ENCODE measurements around the gene PTPN21. TPM values are rescaled to one million over a fixed set of nuclear protein-coding genes. Genes with fewer than 3 reads are reported as not detected.

PTPN21 gene
- polyA plus RNA-seq, 2 of the 4 experiments (the other 2 are of a cell fraction): 6.5 to 8.3 TPM

GRCh38 chr14:88597601-88598000, 42.8 kb upstream of the PTPN21 start:
- ATAC-seq (no peak), FAIRE-seq (no peak), DNase-seq (ENCODE audit: low read depth in 1 of 2, low spot score in 1 of 2) (no peak)
- Histone ChIP-seq H3K27ac (no peak overlapping the region), H3K9me3 (no peaks in the 10 kb centered on the region), H3K4me3 (no peak overlapping the region), H3K4me1 (peaks cover 6% of the 10 kb centered on the region; the same call in 2 of the 3 replicates), H3K4me2 (no peak overlapping the region)
- CTCF ChIA-PET: interaction anchor here (1.3 kb wide), 1 partner anchor 30 kb away, joined by 3 read pairs; no protein-coding TSS in a partner anchor
- WGBS (ENCODE audit: missing lambda C conversion rate): 91% methylated on average over 4 of the region's 4 CpGs
- TF ChIP-seq EHMT2 (IDR thresholded peaks at IDR 0.05; ENCODE audit: low read depth) (no peak), NPAS2 (CRISPR knock-in tag; IDR thresholded peaks at IDR 0.05; ENCODE audit: borderline replicate concordance) (no peak), RNF2 (IDR thresholded peaks at IDR 0.05; ENCODE audit: borderline replicate concordance, low read depth) (no peak), CHD4 (IDR thresholded peaks at IDR 0.05; ENCODE audit: borderline replicate concordance) (no peak), ZNF302 (CRISPR knock-in tag; IDR thresholded peaks at IDR 0.05) (no peak), HOXA7 (CRISPR knock-in tag; IDR thresholded peaks at IDR 0.05) (no peak), GATA3 (IDR thresholded peaks at IDR 0.05; ENCODE audit: borderline replicate concordance) (no peak), FOSL2 (IDR thresholded peaks at IDR 0.05) (no peak), FOSL2 (CRISPR knock-in tag; IDR thresholded peaks at IDR 0.05) (no peak)
- POLR2A ChIA-PET: no interaction called here

GRCh38 chr14:88597038-88597437, 42.2 kb upstream of the PTPN21 start:
- no peak overlapping the region for H3K4me3 ChIP-seq
- H3K9me3 ChIP-seq: no peaks in the 10 kb centered on the region
- FAIRE-seq (no peak), ATAC-seq (no peak; a peak in 1 of 6 replicates), DNase-seq (ENCODE audit: low read depth in 1 of 2, low spot score in 1 of 2) (no peak)
- peaks cover 6% of the 10 kb centered on the region; the same call in 2 of the 3 replicates for H3K4me1 ChIP-seq
- WGBS (ENCODE audit: missing lambda C conversion rate): 92% methylated on average over 4 of the region's 4 CpGs
- no peak overlapping the region for H3K4me2 ChIP-seq
- H3K27ac ChIP-seq: no peak overlapping the region
- no peak for TF ChIP-seq GATA3 (IDR thresholded peaks at IDR 0.05; ENCODE audit: borderline replicate concordance)
- no peak for TF ChIP-seq HOXA7 (CRISPR knock-in tag; IDR thresholded peaks at IDR 0.05)
- no peak for TF ChIP-seq E2F6 (IDR thresholded peaks at IDR 0.05; ENCODE audit: borderline replicate concordance, low read depth)
- POLR2A ChIA-PET: no interaction called here
- CTCF ChIA-PET: interaction anchor here (1.3 kb wide), 1 partner anchor 30 kb away, joined by 3 read pairs; no protein-coding TSS in a partner anchor

GRCh38 chr14:88592031-88592430, 37.2 kb upstream of the PTPN21 start:
- H3K4me1 ChIP-seq: peaks cover 31% of the 10 kb centered on the region
- ChIA-PET POLR2A (no interaction called here), CTCF (no interaction called here)
- 97% methylated on average over 1 of the region's 1 CpG for WGBS (ENCODE audit: missing lambda C conversion rate)
- DNase-seq (ENCODE audit: low read depth in 1 of 2, low spot score in 1 of 2) (no peak), FAIRE-seq (no peak), ATAC-seq (no peak)
- H3K4me3 ChIP-seq: no peak overlapping the region
- no peaks in the 10 kb centered on the region for H3K9me3 ChIP-seq
- TF ChIP-seq JUN (IDR thresholded peaks at IDR 0.05) (no peak), GATA3 (IDR thresholded peaks at IDR 0.05; ENCODE audit: borderline replicate concordance) (no peak), CHD4 (IDR thresholded peaks at IDR 0.05; ENCODE audit: borderline replicate concordance) (no peak), SMC3 (IDR thresholded peaks at IDR 0.05) (no peak), BCL3 (IDR thresholded peaks at IDR 0.05) (no peak), ZC3H11A (IDR thresholded peaks at IDR 0.05) (no peak), TFCP2L1 (CRISPR knock-in tag; IDR thresholded peaks at IDR 0.05) (no peak)
- H3K4me2 ChIP-seq: no peak overlapping the region
- no peak overlapping the region; a peak in 1 of 6 replicates for H3K27ac ChIP-seq

GRCh38 chr14:88590173-88590572, 35.4 kb upstream of the PTPN21 start:
- FAIRE-seq (no peak), ATAC-seq (peak; percentile 96 to 97), DNase-seq (ENCODE audit: low read depth in 1 of 2, low spot score in 1 of 2) (peak; percentile 28 to 58)
- ChIA-PET CTCF (interaction anchor here (0.7 kb wide), 1 partner anchor 10 kb away, joined by 3 read pairs; no protein-coding TSS in a partner anchor), POLR2A (no interaction called here)
- TF ChIP-seq MAX (IDR thresholded peaks at IDR 0.05) (0 out of 2 replicates have a peak, but pooled peaks have one; percentile 13), PHF8 (IDR thresholded peaks at IDR 0.05; ENCODE audit: borderline replicate concordance, low read depth) (no peak), RCOR1 (IDR thresholded peaks at IDR 0.05; ENCODE audit: low read depth, low read length) (no peak), GATA3 (IDR thresholded peaks at IDR 0.05; ENCODE audit: borderline replicate concordance) (no peak), HEYL (CRISPR knock-in tag; IDR thresholded peaks at IDR 0.05) (no peak), MAFK (IDR thresholded peaks at IDR 0.05; ENCODE audit: partially characterized antibody) (no peak)
- Histone ChIP-seq H3K27ac (peak overlapping the region; percentile 45 to 57; a peak in 4 of 6 replicates), H3K4me1 (peaks cover 31% of the 10 kb centered on the region), H3K4me3 (no peak overlapping the region), H3K9me3 (no peaks in the 10 kb centered on the region), H3K4me2 (peak overlapping the region; percentile 57)
- WGBS (ENCODE audit: missing lambda C conversion rate): 8% methylated on average over 4 of the region's 4 CpGs
